SKM-1 treated with dmso at 0.1 percent for 144 hours (cell line): ENCODE measurements around the gene UBR3.
"Not testable (repeated sequence)": the region's sequence is repeated elsewhere in the genome, so short reads cannot be mapped to it uniquely, and the experiment has no call there.

ENCODE experiments used
- DNase-seq: peaks from one replicate; lab custom pipeline; 2025; ENCODE audit not compliant: unreplicated experiment; lab: John Stamatoyannopoulos, UW

Gene UBR3

DNA sequence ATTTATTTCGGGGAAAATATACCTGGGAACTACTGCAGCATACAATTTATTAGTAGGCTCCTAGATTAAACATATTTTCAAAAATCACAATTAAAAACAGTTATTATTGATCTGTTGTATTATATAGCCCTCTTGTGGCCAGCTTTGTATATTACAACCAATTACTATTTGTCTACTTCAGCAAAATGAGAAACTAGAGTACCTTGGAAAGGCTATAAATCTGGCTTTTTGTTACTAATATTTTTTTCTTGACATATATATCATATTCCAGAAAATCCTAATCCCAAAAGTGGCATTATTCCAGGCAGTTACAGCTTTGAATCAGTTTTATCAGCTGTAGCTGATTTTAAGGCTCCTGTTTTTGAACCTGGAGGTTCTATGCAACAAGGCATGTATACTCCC lies 101.2 kb downstream of the UBR3 start:
- peak; percentile 13 for DNase-seq

DNA sequence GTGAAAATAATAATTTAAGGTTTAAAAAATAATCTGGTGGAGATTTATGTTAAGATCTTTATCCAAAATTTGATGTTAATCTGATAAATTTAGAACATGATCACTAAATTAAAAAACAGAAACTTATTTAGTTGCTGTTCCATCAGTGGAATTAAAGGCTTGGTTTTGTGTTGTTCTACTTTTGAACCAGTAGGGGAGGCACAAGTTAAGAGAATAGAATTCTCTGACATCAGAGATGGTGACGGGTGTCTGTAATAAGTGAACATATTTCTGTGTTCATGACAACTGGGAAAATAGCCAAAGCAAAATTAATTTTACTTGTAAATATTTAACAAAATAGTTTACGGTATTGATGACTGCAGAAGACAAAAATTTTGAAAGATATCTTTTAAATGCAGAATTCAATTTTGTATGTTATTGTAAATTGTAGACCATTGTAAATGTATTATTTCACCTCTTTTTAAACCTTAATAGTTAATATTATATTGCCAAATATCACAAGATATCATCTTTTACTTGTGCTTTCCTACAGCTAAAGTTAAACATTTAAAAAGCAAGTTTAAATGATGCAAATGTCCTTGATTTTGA lies 106.0 kb downstream of the UBR3 start:
- peak; percentile 36 for DNase-seq

DNA sequence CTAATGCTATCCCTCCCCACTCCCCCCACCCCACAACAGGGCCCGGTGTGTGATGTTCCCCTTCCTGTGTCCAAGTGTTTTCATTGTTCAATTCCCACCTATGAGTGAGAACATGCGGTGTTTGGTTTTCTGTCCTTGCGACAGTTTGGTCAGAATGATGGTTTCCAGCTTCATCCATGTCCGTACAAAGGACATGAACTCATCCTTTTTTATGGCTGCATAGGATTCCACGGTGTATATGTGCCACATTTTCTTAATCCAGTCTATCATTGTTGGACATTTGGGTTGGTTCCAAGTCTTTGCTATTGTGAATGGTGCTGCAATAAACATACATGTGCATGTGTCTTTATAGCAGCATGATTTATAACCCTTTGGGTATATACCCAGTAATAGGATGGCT lies 109.4 kb downstream of the UBR3 start:
- DNase-seq, result not testable (repeated sequence)

DNA sequence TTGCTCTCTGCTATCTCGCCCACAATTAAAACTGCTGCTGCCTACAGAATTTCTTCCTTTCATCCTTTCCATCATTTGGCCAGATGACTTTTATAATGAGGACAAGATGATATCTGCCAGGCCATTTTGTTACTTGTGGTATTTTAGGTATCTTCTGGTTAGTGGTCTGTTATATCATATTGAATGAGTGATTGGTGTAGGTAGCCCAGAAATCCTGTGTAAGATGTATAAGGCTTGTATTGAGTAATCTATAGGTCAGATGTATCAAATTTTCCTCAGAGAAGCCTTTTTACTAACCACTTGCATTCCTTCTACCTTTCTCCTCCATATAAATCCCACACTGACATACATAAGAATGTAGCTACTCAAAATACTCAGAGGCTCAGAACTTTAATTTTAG lies 118.3 kb downstream of the UBR3 start:
- no peak for DNase-seq

DNA sequence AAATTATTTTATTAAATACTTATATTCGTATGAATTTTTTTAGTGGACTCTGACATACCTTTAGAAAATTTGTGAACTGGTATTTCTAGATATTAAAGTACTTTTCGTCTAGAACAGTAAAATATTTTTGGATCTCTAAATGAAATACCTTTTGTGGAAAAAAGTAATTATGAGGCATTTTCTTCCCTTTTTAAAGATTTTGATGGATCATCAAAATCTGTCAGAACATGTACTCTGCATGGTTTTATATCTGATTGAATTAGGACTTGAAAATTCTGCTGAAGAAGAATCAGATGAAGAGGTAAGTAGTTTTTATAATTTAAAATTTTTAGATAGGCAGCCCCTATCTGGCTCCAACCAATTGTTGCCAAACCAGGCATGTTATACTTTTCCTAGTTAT lies 118.8 kb downstream of the UBR3 start:
- no peak for DNase-seq

DNA sequence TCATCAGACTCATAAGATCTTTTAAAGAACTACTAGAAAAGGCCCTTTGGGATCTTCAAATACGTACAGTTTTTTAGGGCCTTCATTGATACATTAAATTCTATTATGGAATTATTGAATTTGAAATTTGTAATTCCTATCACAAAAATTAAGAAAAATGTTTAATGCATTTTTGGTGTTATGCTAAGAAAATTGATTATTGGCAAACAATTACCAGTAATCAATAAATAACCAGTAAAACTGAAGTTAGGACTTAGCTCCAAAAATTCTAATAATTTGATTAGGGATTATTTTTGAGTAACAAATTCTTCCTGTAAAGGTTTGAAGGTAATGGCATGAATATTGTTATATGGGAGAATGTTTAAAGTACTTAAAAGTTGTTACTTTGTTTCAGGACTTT lies 119.3 kb downstream of the UBR3 start:
- DNase-seq, result no peak

DNA sequence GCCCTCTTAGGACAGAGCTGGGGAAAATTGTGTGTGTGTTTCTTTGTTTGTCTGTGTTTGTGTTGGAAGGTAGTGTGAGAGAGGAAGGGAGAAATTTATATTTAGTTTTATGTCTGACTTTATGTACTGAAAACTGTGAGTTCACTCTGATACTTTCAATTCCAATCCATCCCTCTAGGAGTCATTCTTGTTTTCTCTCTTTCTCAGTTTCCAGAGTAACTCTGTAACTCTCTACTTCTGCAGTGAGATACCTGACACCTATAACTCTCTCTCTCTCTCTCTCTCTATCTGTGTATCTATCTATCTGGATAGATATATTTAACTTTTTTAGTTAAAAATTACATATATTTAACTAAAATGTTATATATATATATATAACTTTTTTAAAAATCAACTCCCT lies 128.7 kb downstream of the UBR3 start:
- DNase-seq, result no peak

DNA sequence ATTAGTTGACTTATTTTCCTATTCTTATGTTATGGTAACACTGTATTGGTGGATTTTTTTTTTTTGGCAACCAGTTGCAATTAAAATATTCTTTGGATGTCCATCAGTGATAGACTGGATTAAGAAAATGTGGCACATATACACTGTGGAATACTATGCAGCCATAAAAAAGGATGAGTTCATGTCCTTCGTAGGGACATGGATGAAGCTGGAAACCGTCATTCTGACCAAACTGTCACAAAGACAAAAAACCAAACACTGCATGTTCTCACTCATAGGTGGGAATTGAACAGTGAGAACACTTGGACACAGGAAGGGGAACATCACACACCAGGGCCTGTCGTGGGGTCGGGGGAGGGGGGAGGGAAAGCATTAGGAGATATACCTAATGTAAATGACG lies 130.0 kb downstream of the UBR3 start:
- not testable (repeated sequence) for DNase-seq

DNA sequence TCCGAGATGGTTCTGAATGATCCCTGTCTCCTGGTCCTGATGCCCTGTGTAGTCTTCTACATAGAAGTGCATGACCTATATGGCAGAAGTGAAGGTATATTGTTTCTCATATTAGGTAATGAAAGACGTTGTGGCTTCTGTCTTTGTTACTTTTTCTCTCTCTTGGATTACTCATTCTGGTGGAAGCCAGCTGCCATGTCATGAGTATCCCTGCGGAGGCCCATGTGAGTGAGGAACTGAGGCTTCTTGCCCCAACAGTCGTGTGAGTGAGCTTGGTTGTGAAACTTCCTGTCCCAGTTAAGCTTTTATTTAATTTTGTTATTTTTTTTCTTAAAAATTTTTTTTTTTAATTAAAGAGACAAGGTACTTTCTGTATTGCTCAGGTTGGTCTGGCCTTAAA lies 134.7 kb downstream of the UBR3 start:
- DNase-seq, result no peak

DNA sequence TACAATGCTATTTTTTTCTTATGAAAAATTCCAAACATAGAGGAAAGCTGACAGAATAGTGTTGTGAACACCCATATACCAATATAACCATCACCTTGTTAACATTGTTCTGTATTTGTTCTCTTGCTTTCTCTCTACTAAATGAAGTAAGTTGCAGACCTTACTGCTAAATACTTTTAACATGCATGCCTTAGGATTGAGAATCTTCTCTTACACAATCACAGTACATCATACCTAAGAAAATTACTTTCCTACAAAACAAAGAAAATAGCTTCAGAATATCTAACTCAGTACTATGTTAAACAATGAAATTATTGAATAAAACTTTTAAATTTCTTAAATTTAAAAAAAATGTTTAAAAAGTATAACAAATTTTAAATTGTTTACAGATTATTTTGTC lies 136.5 kb downstream of the UBR3 start:
- DNase-seq, result no peak

DNA sequence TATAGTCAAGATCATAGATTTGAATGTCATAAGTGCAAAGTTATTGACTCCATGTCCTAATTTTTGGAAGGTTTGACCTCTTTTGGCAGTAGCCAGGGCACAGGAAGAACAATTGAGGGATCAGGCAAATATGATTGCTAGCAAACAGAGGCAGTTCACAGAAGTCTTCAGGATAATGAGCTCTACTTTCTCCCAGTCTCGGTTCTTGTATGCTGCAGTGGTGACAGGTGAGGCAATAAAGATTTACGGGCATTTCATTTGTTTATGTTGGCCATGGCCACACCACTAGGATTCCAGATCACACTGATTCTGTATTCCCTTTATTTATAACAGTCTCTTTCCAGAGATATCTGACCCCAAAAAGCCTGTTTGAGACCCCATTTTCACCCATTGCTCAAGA lies 137.5 kb downstream of the UBR3 start:
- DNase-seq, result no peak

DNA sequence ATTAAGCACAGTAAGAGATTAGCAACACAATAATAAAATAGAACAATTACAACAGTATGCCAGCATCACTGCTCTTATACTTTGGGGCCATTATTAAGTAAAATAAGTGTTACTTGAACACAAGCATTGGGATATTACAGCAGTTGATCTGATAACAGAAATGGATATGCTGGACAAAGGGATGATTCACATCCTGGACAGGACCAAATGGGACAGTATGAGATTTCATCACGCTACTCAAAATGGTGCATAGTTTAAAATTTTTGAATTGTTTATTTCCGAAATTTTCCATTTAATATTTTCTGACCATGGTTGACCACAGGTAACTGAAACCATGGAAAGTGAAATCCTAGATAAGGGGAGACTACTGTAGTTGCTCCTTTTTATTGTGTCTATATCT lies 138.2 kb downstream of the UBR3 start:
- DNase-seq, result no peak

DNA sequence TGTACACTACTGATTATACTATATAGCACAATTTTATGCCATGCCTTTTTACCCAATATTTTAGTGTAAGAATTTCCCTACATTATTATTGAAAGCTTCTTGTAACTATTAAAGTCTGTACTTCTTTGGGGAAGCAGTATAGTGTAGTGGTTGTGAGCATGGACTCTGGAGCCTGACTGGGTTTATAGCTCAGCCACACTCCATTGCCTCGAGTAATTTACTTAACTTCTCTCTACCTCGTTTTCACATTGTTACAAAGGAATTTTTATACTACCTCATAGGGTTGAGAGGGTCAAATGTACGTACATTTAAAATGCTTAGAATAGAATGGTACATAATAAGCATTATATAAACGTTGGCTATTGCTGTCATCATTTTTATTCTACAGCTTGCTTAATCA lies 139.2 kb downstream of the UBR3 start:
- DNase-seq, result no peak

DNA sequence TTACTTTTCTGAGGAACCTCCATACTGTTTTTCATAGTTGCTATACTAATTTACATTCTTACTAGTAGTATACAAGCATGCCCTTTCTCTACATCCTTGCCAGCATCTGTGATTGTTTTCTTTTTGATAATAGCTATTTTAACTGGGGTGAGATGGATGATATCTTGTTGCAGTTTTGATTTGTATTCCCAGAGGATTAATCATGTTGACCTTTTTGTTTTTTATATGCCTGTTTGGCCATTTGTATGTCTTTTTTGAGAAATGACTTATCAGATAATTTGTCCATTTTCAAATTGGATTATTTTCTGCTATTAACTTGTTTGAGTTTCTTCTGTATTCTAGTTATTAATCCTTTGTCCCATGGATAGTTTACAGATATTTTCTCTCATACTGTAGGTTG lies 141.5 kb downstream of the UBR3 start:
- no peak for DNase-seq

DNA sequence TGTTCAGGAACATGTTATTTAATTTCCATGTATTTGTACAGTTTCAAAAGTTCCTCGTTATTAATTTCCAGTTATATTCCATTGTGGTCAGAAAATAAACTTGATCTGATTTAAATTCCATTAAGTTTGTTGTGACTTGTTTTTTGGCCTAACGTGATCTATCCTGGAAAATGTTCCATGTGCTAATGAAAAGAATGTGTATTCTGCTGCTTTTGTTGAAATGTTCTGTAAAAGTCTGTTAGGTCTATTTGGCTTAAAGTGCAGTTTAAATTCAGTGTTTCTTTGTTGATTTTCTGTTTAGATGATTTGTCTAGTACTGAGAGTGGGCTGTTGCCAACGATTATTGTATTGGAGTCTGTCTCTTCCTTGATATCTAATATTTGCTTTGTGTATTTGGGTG lies 148.0 kb downstream of the UBR3 start:
- DNase-seq, result no peak

DNA sequence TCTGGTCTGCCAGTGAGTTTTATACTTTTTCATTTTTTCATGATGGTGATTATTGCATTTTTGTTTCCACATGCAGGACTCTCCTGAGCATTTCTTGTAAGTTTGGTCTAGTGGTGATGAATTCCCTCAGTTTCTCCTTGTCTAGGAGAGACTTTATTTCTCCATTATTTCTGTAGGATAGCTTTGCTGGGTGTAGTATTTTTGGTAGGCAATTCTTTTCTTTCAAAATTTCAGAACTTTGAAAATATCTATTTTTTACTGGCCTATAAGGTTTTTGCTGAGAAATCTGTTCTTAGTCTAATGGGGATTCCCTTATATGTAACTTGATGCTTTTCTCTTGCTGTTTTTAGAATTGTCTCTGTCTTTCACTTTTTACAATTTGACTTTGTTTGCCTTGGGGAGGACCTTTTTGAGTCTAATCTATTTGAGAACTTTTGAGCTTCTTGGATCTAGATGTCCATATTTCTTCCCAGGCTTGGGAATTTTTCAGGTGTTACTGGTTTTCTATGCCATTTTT lies 149.1 kb downstream of the UBR3 start:
- no peak for DNase-seq

DNA sequence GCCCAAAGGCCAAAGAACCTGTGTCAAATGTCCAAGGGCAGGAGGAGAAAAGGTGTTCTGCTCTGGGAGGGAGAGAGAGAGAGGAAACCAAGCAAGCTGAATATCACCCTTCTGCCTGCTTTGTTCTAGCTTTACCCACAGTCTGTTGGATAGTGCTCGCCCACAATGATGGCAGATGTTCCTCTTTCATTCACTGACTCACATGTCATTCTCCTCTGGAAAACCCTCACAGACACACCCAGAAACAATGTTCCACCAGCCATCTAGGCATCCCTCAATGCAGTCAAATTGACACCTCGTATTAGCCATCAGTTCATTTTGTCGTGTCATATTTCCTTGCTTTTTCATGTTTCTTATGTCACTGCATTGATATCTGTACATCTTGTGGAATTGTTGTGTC lies 150.3 kb downstream of the UBR3 start:
- DNase-seq, result no peak

DNA sequence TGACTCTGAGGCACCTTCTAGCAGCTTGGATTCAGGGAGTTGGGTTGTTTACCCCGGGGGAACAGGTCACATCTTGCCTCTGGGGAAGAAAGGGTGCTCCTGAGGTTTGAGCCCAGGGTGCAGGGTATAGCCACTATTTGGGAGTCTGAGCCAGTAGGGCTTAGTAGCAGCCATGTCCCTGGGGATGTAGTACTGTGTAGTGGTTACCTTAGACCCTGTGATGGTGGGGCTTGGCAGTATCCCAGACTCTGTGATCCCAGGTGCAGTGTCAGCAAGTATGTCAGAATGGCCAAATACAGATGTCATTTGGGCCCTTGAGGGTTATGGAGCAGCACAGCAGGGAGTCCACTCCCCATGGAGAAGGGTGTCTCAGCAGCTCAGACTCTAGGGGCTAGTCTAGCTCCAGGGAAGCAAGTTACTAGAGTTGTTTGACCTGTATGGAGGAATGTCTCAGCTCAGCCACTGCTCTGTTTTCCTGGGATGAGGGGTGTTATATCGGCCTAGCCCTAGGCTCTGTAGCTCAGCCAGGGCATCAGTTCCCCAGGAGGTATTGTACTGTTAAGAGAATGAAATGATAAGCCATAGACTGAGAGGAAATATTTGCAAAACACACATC lies 151.3 kb downstream of the UBR3 start:
- DNase-seq, result no peak

DNA sequence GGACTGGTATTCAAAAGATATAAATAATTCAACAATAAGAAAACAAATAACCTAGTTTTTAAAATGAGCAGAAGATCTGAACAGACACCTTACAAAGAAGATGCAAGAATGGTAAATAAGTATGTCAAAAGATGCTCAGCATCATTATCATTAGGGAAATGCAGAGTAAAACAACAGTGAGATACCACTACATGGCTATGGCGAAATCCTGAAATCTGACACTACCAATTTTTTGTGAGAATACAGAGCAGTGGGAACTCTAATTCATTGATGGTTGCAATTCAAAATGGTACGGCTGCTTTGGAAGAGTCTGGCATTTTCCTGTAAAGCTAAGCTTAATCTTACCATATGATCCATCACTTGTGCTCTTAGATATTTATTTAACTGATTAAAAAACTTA lies 151.8 kb downstream of the UBR3 start:
- no peak for DNase-seq

DNA sequence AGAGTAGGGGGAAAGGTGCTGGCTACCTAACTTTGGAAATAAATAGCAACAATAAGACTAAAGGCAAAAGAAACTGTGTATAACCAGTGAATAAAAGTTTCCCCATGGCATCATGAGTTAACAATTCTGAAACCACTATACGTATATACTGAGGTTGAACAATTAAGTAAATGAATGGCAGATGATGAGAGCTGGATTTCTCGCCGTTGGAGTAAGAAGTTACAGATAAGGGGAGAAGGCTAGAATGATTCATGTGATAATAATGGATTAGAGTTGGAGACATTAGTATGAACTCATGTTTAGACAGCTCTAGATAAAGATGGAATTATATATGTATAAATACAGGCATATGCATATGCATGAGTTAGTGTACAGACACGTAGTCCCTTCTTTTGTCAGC lies 152.7 kb downstream of the UBR3 start:
- DNase-seq, result no peak

DNA sequence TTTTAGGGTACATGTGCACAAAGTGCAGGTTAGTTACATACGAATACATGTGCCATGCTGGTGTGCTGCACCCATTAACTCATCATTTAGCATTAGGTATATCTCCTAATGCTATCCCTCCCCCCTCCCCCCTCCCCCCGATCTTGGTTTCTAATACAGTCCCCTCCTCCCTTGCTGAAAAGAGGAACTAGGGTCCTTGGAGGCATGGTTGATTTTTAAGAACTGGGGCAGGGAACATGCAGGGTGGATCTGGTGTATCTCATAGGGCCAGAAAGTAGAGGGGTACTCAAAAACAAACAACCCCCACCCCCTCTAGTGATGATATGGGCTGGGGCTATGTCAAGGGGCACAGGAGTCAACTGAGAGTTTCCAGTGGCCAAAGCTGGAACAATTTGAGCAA lies 153.4 kb downstream of the UBR3 start:
- no peak for DNase-seq

DNA sequence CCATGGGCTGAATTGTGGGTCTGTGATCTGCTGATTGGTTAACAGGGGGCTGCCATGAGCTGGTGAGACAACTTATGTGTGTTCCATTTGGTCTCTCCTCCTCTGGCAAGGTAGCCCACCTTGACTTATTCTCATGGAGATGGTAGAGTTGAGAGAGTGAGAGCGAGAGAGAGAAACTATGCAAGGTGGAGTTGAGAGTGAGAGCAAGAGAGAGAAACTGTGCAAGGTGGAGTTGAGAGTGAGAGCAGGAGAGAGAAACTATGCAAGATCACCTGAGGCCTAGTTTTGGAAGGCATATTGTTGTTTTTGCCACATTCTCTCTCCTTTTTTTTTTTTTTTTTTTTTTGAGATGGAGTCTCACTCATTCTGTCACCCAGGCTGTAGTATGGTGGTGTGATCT lies 155.7 kb downstream of the UBR3 start:
- DNase-seq, result no peak

DNA sequence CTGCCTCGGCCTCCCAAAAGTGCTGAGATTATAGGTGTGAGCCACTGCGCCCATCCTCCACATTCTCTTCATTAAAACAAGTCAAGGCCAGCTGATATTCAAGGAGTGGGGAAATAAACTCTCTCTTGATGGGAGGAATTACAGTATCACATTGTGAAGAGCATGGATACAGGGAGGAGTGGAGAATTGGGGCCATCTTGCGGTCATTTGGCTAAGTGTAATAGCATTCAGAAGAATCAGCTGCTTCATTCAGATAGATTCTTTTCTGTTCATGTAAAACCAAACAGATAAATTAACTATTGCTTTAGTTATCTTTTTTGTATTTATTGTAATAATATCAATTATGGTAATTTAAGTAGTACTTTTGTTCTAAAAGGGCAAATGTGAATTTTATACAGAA lies 156.3 kb downstream of the UBR3 start:
- no peak for DNase-seq
